Stimulated activated CD4-positive, alpha-beta T cell treated with anti-CD3 and anti-CD28 coated beads, Interleukin-4, amount 100 ng/mL, for 1 hour (primary cell): ENCODE results near the gene HEY2.
A peak's percentile ranks its signal among the peaks of the same experiment; 100 is the strongest.
"Not testable (repeated sequence)": the region's sequence is repeated elsewhere in the genome, so short reads cannot be mapped to it uniquely, and the experiment has no call there.

ENCODE experiments used
- DNase-seq: peaks from one replicate; pipeline ENCODE4 v3.0.0-alpha.2; 2020

Gene HEY2

GRCh38 chr6:125749173-125749864, at the start of gene HEY2:
Gene HEY2, plus strand, starts transcription at chr6:125749632. Its CDS starts 145 bp downstream, at chr6:125749777.
- DNase-seq, result peak; percentile 83

- DNase-seq, result no peak
Measured at GRCh38 chr6:125700581-125701353, 48.7 kb upstream of the HEY2 start.

- no peak for DNase-seq
Measured at GRCh38 chr6:125701354-125701668, 48.1 kb upstream of the HEY2 start.

- not testable (repeated sequence) for DNase-seq
Measured at GRCh38 chr6:125703882-125704281, 45.5 kb upstream of the HEY2 start.

- no peak for DNase-seq
Measured at GRCh38 chr6:125707615-125708243, 41.7 kb upstream of the HEY2 start.

GRCh38 chr6:125711013-125711675, 38.3 kb upstream of the HEY2 start:
- DNase-seq, result no peak

- DNase-seq, result no peak
Measured at GRCh38 chr6:125714441-125715090, 34.9 kb upstream of the HEY2 start.

- DNase-seq, result no peak
Measured at GRCh38 chr6:125717120-125717731, 32.2 kb upstream of the HEY2 start.

- DNase-seq, result no peak
Measured at GRCh38 chr6:125718109-125718508, 31.3 kb upstream of the HEY2 start.

- no peak for DNase-seq
Measured at GRCh38 chr6:125722886-125723285, 26.5 kb upstream of the HEY2 start.

GRCh38 chr6:125727216-125727615, 22.2 kb upstream of the HEY2 start:
- DNase-seq, result no peak

- DNase-seq, result no peak
Measured at GRCh38 chr6:125728739-125729138, 20.7 kb upstream of the HEY2 start.

GRCh38 chr6:125729983-125730382, 19.4 kb upstream of the HEY2 start:
- DNase-seq, result no peak

- no peak for DNase-seq
Measured at GRCh38 chr6:125732398-125732797, 17.0 kb upstream of the HEY2 start.

GRCh38 chr6:125733516-125734300, 15.7 kb upstream of the HEY2 start:
- no peak for DNase-seq

GRCh38 chr6:125738276-125738675, 11.2 kb upstream of the HEY2 start:
- no peak for DNase-seq

GRCh38 chr6:125739364-125739763, 10.1 kb upstream of the HEY2 start:
- DNase-seq, result no peak

GRCh38 chr6:125741336-125741735, 8.1 kb upstream of the HEY2 start:
- no peak for DNase-seq

GRCh38 chr6:125742024-125742423, 7.4 kb upstream of the HEY2 start:
- no peak for DNase-seq

- no peak for DNase-seq
Measured at GRCh38 chr6:125742464-125743120, 6.8 kb upstream of the HEY2 start.

GRCh38 chr6:125743604-125744003, 5.8 kb upstream of the HEY2 start:
- DNase-seq, result no peak
